ENCODE measurements around the gene ENTR1.

ENTR1 gene

GRCh38 chr9:136396219-136396515 is 14.2 kb downstream of the ENTR1 start:
- no peak for DNase-seq (ENCODE audit: low read depth)

GRCh38 chr9:136395345-136396218 is 14.8 kb downstream of the ENTR1 start:
- no peak for DNase-seq (ENCODE audit: low read depth)

GRCh38 chr9:136395020-136395340 is 15.4 kb downstream of the ENTR1 start:
- no peak for DNase-seq (ENCODE audit: low read depth)

- no peak for DNase-seq (ENCODE audit: low read depth)
Observed at GRCh38 chr9:136394312-136395019, 15.9 kb downstream of the ENTR1 start.

GRCh38 chr9:136393531-136393930 is 16.9 kb downstream of the ENTR1 start:
- DNase-seq (ENCODE audit: low read depth), result no peak

- DNase-seq (ENCODE audit: low read depth), result no peak
Observed at GRCh38 chr9:136392538-136393449, 17.6 kb downstream of the ENTR1 start.

GRCh38 chr9:136391737-136392537 is 18.5 kb downstream of the ENTR1 start:
- DNase-seq (ENCODE audit: low read depth), result no peak

GRCh38 chr9:136389396-136389795 is 21.0 kb downstream of the ENTR1 start:
- DNase-seq (ENCODE audit: low read depth), result no peak

GRCh38 chr9:136387217-136387616 is 23.2 kb downstream of the ENTR1 start:
- DNase-seq (ENCODE audit: low read depth), result no peak

- no peak for DNase-seq (ENCODE audit: low read depth)
Observed at GRCh38 chr9:136386018-136386417, 24.4 kb downstream of the ENTR1 start.

- DNase-seq (ENCODE audit: low read depth), result no peak
Observed at GRCh38 chr9:136385015-136385414, 25.4 kb downstream of the ENTR1 start.

- no peak for DNase-seq (ENCODE audit: low read depth)
Observed at GRCh38 chr9:136383436-136383835, 27.0 kb downstream of the ENTR1 start.

GRCh38 chr9:136381966-136382513 is 28.4 kb downstream of the ENTR1 start:
- no peak for DNase-seq (ENCODE audit: low read depth)

GRCh38 chr9:136381311-136381710 is 29.1 kb downstream of the ENTR1 start:
- no peak for DNase-seq (ENCODE audit: low read depth)

GRCh38 chr9:136380381-136380780 is 30.0 kb downstream of the ENTR1 start:
- DNase-seq (ENCODE audit: low read depth), result no peak

GRCh38 chr9:136379891-136380290 is 30.5 kb downstream of the ENTR1 start:
- no peak for DNase-seq (ENCODE audit: low read depth)

GRCh38 chr9:136379401-136379800 is 31.0 kb downstream of the ENTR1 start:
- DNase-seq (ENCODE audit: low read depth), result no peak

GRCh38 chr9:136379003-136379287 is 31.5 kb downstream of the ENTR1 start:
- DNase-seq (ENCODE audit: low read depth), result no peak

GRCh38 chr9:136378170-136379002 is 32.0 kb downstream of the ENTR1 start:
- DNase-seq (ENCODE audit: low read depth), result no peak

GRCh38 chr9:136377341-136378169 is 32.9 kb downstream of the ENTR1 start:
- no peak for DNase-seq (ENCODE audit: low read depth)
